ENCODE measurements around the gene SLC47A1. TPM values are rescaled to one million over a fixed set of nuclear protein-coding genes. Genes with fewer than 3 reads are reported as not detected.

The SLC47A1 gene
- polyA plus RNA-seq, 2 of the 4 experiments (the other 2 are of a cell fraction) = 21.1 to 24.6 TPM

DNA sequence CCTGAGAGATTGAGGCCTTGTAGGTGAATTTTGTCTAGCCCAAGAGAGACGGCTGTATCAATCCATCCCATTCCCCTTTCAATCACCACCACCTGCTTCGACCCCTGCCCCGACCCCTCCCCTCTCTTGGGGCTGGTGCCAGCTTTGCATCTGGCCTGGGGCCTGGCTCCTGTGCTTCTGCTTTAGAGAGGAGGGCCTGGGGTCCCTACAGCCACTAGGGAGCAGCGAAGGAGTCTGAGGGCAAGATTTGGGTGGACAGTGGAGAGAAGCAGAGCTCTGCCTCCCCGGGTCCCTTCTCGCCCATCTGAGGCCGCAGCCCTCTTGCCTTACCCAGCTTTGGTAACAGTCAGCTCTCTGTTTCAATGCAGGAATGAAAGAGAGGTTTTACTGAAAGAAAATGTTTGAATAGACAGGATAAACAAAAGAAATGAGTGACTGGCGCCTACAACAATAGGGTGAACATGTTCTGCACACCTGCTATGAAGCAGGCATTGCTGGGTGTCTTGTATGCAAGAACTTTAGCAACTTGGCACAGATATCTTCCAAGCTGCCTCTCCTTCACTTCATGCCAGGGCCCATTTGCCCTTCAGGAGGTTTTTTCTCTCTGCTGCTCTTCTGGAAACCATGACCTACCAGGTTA is 57.4 kb downstream of the SLC47A1 start:
- ChIA-PET POLR2A (interaction anchor here (0.7 kb wide), 1 partner anchor 58 kb away, joined by 4 read pairs; the partner anchor contains the start of gene ALDH3A2), CTCF (interaction anchor here (1.2 to 2.7 kb wide), 6 partner anchors 21 to 176 kb away, joined by 3 to 12 read pairs (median 4); partner anchors contain the start of gene ALDH3A2)
- TF ChIP-seq, protein P1, sequence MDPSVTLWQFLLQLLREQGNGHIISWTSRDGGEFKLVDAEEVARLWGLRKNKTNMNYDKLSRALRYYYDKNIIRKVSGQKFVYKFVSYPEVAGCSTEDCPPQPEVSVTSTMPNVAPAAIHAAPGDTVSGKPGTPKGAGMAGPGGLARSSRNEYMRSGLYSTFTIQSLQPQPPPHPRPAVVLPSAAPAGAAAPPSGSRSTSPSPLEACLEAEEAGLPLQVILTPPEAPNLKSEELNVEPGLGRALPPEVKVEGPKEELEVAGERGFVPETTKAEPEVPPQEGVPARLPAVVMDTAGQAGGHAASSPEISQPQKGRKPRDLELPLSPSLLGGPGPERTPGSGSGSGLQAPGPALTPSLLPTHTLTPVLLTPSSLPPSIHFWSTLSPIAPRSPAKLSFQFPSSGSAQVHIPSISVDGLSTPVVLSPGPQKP (IDR thresholded peaks at IDR 0.05; ENCODE audit: low read depth, low read length) = no peak
- TF ChIP-seq RAD21 (conservative IDR thresholded peaks at IDR 0.05 in 1 of 2, IDR thresholded peaks at IDR 0.05 in 1 of 2) = 0 out of 5 replicates have a peak, but pooled peaks of 1 of the 2 experiments have one; percentile 14
- no peaks in the 10 kb centered on the region for H3K4me1 ChIP-seq
- no peak for DNase-seq (ENCODE audit: low read depth in 1 of 2, low spot score in 1 of 2)
- 66% methylated on average over 8 of the region's 8 CpGs for WGBS (ENCODE audit: missing lambda C conversion rate)
- no peaks in the 10 kb centered on the region for H3K9me3 ChIP-seq
- no peak overlapping the region for H3K27ac ChIP-seq
- no peak for FAIRE-seq
- peak; percentile 31 to 50; a peak in 2 of 6 replicates for ATAC-seq
- H3K4me3 ChIP-seq = no peak overlapping the region
- H3K4me2 ChIP-seq = no peak overlapping the region

DNA sequence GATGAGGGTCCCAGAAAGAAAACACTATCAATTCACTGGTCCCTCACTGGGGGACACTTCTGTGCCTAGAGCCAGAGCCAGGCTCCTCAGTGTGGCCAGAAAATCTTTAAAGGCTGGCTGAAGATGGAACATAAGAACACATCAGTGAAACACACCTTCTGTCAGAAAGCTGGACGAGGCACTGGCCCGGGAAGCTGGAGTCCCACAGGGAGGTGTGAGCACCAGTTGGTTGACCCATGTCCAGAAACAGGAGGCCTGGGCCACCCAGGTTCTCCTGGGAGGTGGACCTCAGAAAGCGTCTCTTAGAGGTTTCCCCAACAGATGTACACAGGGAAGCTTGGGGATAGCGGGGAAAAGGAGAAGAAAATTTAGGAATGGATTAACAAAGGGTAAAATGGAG is 58.7 kb downstream of the SLC47A1 start:
- FAIRE-seq = no peak

More for the DNA sequence above, 58.7 kb downstream of the SLC47A1 start:
- WGBS (ENCODE audit: missing lambda C conversion rate) = 94% methylated on average over 4 of the region's 4 CpGs
- ChIA-PET POLR2A (no interaction called here), CTCF (interaction anchor here (0.6 to 2.7 kb wide), 7 partner anchors 11 to 174 kb away, joined by 3 to 12 read pairs (median 3); partner anchors contain the start of gene ALDH3A2)
- no peak overlapping the region for H3K27ac ChIP-seq
- H3K4me3 ChIP-seq = no peak overlapping the region
- H3K4me1 ChIP-seq = no peaks in the 10 kb centered on the region
- no peaks in the 10 kb centered on the region for H3K9me3 ChIP-seq
- DNase-seq (ENCODE audit: low read depth in 1 of 2, low spot score in 1 of 2) (no peak), ATAC-seq (no peak)
- H3K4me2 ChIP-seq = no peak overlapping the region
- TF ChIP-seq FOSB (CRISPR knock-in tag; IDR thresholded peaks at IDR 0.05) (no peak), RFX5 (IDR thresholded peaks at IDR 0.05) (no peak), HDAC2 (IDR thresholded peaks at IDR 0.05) (no peak), CHD4 (IDR thresholded peaks at IDR 0.05; ENCODE audit: borderline replicate concordance) (no peak), ZSCAN20 (CRISPR knock-in tag; IDR thresholded peaks at IDR 0.05) (no peak), RARB (CRISPR knock-in tag; IDR thresholded peaks at IDR 0.05) (no peak), MAFK (IDR thresholded peaks at IDR 0.05; ENCODE audit: partially characterized antibody) (no peak), RAD21 (conservative IDR thresholded peaks at IDR 0.05 in 1 of 2, IDR thresholded peaks at IDR 0.05 in 1 of 2) (no peak), EHF (CRISPR knock-in tag; IDR thresholded peaks at IDR 0.05) (no peak), CEBPB (IDR thresholded peaks at IDR 0.05) (no peak), TFCP2L1 (CRISPR knock-in tag; IDR thresholded peaks at IDR 0.05) (no peak), GATA3 (IDR thresholded peaks at IDR 0.05; ENCODE audit: borderline replicate concordance) (no peak), JUN (IDR thresholded peaks at IDR 0.05) (no peak), ESRRA (IDR thresholded peaks at IDR 0.05; ENCODE audit: borderline replicate concordance, low read length) (no peak), SMC3 (IDR thresholded peaks at IDR 0.05) (no peak), FOSL2 (IDR thresholded peaks at IDR 0.05) (no peak), FOSL2 (CRISPR knock-in tag; IDR thresholded peaks at IDR 0.05) (no peak), ZC3H11A (IDR thresholded peaks at IDR 0.05) (no peak)
- TF ChIP-seq, protein P2, sequence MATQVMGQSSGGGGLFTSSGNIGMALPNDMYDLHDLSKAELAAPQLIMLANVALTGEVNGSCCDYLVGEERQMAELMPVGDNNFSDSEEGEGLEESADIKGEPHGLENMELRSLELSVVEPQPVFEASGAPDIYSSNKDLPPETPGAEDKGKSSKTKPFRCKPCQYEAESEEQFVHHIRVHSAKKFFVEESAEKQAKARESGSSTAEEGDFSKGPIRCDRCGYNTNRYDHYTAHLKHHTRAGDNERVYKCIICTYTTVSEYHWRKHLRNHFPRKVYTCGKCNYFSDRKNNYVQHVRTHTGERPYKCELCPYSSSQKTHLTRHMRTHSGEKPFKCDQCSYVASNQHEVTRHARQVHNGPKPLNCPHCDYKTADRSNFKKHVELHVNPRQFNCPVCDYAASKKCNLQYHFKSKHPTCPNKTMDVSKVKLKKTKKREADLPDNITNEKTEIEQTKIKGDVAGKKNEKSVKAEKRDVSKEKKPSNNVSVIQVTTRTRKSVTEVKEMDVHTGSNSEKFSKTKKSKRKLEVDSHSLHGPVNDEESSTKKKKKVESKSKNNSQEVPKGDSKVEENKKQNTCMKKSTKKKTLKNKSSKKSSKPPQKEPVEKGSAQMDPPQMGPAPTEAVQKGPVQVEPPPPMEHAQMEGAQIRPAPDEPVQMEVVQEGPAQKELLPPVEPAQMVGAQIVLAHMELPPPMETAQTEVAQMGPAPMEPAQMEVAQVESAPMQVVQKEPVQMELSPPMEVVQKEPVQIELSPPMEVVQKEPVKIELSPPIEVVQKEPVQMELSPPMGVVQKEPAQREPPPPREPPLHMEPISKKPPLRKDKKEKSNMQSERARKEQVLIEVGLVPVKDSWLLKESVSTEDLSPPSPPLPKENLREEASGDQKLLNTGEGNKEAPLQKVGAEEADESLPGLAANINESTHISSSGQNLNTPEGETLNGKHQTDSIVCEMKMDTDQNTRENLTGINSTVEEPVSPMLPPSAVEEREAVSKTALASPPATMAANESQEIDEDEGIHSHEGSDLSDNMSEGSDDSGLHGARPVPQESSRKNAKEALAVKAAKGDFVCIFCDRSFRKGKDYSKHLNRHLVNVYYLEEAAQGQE (IDR thresholded peaks at IDR 0.05) = no peak
- TF ChIP-seq, protein P3, sequence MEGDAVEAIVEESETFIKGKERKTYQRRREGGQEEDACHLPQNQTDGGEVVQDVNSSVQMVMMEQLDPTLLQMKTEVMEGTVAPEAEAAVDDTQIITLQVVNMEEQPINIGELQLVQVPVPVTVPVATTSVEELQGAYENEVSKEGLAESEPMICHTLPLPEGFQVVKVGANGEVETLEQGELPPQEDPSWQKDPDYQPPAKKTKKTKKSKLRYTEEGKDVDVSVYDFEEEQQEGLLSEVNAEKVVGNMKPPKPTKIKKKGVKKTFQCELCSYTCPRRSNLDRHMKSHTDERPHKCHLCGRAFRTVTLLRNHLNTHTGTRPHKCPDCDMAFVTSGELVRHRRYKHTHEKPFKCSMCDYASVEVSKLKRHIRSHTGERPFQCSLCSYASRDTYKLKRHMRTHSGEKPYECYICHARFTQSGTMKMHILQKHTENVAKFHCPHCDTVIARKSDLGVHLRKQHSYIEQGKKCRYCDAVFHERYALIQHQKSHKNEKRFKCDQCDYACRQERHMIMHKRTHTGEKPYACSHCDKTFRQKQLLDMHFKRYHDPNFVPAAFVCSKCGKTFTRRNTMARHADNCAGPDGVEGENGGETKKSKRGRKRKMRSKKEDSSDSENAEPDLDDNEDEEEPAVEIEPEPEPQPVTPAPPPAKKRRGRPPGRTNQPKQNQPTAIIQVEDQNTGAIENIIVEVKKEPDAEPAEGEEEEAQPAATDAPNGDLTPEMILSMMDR (IDR thresholded peaks at IDR 0.05) = no peak
- TF ChIP-seq, protein P1 (IDR thresholded peaks at IDR 0.05; ENCODE audit: low read depth, low read length) = no peak

All from A549 (cell line).